ENCODE results near the gene CLEC7A.

Gene CLEC7A

GRCh38 chr12:10068644-10069043 is 61.4 kb downstream of the CLEC7A start:
- no peak overlapping the region for H3K4me3 ChIP-seq (ENCODE audit: low read depth, low read length)
- TF ChIP-seq CTCF (IDR thresholded peaks at IDR 0.05; ENCODE audit: low read depth, low read length): no peak

- TF ChIP-seq CTCF (IDR thresholded peaks at IDR 0.05; ENCODE audit: low read depth, low read length): no peak
- no peak overlapping the region for H3K4me3 ChIP-seq (ENCODE audit: low read depth, low read length)
These were observed 62.1 kb downstream of the CLEC7A start for GRCh38 chr12:10067942-10068341.

GRCh38 chr12:10067264-10067663 is 62.7 kb downstream of the CLEC7A start:
- no peak overlapping the region for H3K4me3 ChIP-seq (ENCODE audit: low read depth, low read length)
- TF ChIP-seq CTCF (IDR thresholded peaks at IDR 0.05; ENCODE audit: low read depth, low read length): no peak

All from WI38 (cell line).